Measurements from ENCODE around the gene SYT6.

Gene SYT6

DNA sequence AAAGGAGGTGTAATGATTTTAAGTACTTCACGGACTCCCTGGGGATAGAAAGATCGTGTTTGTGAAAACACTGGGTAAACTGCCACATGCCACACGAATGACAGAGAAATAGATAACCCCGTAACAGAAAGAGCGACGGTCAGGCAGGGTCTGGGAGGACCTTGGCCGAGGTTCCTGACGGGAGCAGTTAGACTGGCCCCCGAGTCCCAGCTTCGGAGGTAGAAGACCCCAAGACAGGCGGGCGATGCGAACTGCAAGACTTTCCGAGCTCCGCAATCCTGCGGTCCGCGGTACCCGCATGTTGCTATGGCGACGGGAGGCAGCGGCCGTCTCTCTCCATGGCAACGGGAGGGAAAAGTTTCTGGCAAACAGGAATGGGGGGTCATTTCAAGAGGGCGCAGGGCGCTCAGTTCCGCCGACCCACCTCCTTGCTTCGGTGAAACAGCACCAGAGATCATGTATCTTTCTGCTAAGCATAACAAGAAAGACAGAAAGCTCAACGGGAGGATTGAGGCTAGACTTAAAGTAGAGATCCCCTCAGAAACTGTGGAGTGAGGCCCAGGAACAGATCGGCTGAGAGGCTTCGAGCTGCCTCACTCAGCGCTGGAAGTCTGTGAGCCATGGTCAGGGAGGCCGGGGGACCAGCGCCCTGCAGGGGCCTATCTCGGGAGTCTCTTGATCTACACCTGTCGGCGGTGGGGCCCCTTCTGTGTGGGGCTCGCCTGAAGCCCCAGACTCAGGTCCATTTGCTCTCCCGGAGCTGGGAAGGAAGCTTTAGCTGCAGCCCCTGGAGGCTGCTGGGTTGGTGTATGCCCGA lies 685 bp upstream of the SYT6 start:
- no peak for DNase-seq (ENCODE audit: low read depth)

DNA sequence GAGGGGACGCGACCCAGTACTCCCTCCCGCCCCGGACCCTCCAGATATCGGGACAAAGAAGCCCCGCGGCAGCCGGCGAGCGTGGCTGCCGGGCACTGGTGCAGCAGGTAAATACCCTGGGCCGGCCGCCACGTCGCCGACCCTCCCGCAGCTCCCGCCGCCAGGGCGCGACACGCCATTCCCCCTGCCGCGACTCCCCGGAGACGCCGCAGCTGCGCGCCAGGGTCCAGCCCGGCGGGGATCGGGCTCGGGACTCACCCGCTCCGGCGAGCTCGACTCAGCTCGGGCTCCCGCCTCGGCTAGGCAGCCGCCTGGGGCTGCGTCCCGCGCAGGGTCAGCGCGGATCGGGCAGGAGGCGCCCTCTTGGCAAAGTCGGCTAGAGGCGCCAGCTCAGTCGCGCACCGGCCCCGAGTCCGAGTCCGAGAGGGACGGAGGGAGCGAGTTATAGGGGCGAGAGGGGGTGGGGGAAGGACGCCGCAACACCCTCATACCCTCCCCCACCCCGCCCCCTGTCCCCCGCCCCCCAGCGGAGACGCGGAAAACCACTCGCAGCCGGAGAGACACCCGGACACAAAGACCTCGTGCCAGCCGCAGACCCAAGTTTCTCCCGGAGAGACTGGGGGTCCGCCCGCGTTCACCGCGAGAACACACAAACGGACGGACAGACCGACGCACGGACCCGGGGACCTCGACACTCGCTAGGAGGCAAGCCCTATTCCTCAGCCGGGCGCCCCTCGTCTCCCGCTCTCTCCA lies 985 bp downstream of the SYT6 start:
- no peak for DNase-seq (ENCODE audit: low read depth)

DNA sequence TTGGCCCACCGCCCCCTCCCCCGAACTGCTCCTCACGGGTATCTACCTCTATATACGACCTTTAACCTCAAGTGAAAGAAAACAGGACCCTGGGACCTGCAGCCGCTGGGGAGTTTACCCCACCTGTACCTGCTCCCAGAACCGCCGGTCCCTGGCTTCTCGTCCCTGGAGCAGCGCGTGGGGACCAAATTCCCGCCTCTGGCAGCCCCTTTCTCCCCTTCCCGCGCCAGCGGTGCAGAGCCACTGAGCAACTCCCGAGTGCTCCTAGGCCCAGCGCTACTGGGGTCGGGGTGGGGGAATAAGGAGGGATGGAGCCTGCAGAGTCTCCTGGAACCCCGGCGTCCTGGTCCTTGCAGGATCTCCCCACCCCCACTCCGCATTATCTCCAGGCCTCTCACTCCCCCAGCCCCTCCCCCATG lies 1.6 kb downstream of the SYT6 start:
- no peak for DNase-seq (ENCODE audit: low read depth)

DNA sequence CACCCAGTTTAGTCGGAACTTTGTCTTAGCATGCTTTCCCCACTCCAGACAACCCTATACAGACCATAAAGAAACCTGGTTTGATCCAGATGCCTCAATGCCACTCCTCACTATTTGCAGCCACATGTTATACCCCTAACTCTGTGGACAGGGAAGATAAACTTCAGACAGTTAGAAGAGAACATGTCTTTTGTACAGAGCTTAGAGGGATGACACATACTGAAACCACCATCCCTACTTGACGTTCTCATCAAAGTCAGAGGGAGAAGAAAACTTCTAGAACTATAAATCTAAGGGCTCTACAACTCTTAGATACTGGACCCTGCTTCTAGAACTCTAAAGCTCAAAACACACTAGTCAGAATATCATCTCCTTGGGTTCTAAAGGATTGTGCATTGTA lies 3.7 kb downstream of the SYT6 start:
- DNase-seq (ENCODE audit: low read depth), result no peak

DNA sequence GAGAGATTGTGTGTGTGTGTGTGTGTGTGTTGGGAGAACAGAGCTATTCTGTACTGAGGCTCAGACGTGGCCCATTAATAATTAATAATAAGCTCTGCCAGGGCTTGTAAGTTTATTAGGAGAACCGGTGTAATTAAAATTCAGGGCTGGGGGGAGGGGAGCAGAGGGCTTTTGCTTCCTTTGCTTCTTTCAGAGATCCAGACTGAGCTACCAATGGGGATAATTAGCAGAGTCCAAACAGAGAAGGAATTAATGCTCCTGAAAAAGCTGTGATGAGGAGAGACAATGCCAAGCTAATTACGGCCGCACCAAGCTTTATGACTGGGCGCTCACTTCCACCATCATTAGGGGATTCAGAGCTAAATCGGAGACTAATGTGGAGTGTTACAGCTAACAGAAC lies 4.5 kb downstream of the SYT6 start:
- no peak for DNase-seq (ENCODE audit: low read depth)

DNA sequence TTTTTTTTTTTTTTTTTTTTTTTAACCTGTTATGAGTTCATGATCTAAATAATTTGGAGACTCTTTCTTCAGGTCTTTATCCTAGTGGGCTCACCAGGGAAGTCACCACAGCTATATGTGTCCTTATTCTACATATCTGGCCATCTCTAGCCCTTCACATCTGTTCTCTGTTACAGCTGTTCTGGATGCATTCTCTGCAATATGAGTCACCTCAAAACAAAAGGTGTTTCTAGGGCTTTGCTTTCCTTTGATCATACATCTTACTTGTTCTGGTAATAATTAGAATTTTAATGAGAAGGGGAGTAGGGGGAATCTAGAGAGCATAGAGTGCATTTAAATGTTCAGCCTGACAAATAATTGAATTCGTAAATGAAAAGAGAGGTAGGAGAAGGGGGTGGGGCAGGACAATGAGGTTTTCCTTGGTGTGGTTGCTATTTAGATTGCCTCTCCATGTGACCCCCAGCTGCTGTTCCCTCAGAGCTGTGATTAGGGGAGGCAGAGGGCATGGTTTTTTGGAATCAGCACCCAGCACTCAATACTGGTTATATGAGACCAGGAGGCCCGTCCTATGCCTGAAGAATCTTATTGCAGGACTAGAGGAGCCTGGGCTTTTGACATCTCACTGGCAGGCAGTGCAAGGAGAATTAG lies 8.0 kb downstream of the SYT6 start:
- DNase-seq (ENCODE audit: low read depth), result no peak

DNA sequence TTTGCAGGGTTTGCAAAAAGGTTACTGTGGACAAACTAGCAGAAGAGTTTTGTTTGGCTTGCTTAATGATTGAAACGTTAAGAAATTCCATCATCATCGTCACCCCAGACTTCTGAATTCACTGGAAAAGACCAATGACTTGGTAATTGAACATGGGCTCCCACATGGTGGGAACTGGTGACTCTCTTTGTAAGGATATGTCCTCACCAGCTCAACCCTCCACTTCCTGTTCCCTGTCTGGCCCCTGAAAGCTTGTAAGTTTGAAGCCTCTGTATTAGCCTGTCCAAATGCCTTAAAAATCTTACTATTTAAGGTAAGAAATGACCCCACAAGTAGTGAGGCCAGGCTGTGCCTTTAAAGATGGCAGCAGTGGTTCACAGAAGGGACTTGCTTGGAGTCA lies 9.7 kb downstream of the SYT6 start:
- no peak for DNase-seq (ENCODE audit: low read depth)

DNA sequence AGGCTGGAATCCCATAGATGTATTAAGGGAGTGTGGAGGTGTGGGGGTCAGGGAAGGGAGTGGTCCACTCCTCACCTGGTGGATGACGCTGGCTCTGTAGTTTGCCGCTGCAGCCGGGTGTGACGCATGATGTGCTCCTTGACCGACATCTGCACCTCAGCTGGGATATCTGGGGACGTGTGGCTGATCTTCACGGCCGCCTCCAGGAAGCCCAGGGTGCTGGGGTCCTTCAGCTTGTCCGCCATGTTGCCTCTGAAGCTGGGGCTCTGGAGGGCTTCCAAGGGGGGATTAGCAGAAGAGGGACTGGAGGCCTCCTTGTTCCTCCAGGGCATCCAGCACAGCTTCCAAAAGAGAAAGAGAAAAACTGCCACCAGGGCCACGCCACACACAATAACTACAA lies 14.1 kb downstream of the SYT6 start:
- DNase-seq (ENCODE audit: low read depth), result no peak

DNA sequence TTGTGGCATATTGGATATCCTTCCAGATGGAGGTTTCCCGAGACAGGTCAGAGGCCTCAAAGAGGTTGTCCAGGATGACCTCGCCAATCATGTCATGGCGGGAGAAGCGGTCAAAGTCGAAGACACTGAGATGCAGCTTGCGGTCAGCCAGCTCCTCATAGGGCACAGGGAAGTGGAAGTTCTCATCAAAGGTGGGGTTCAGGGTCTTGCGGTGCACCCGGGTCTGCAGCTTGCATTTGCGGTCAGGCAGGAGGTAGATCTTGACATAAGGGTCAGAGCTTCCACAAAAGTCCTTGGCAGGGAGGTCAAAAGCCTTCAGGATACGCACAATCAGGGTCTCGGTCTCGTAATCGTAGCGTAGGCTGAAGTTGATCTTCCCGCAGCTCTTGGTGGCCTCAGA lies 16.2 kb downstream of the SYT6 start:
- no peak for DNase-seq (ENCODE audit: low read depth)

DNA sequence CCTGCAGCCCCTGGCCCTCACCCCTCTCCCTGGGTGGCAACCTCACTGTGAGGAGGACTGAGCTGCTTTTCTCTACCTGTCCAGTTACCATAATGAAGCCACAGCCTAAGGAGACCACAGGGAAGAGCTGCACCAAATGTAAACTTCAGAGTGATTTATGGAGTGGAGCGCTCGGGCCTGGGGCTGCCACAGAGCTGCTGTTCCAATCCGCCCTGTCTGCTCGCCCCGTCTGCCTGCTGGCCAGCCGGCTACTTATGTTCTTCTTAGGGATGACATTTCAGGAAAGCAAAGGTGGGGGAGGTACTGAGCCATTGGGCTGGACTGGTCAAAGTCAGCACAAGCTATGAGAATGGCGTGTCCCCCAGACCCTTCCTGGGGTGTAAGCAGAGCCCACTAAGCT lies 17.9 kb downstream of the SYT6 start:
- no peak for DNase-seq (ENCODE audit: low read depth)

DNA sequence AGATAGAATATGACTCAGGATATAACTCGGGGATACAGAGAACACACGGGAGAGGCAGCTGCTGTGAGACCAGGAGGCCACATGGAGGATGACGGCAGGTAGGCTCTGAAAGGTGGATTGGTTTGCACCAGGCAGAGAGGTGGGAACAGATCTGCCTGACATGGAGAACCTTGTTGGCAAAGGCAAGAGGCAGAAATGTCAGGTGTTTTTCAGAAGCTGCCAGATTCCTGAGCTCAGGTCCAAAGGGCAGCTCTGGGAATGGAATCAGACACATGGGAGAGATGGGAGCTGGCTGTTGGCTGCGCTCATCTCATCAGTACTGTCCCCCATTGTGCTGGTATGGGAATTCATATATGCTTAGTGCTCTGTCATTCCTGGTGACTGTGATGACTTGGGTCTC lies 19.2 kb downstream of the SYT6 start:
- no peak for DNase-seq (ENCODE audit: low read depth)

DNA sequence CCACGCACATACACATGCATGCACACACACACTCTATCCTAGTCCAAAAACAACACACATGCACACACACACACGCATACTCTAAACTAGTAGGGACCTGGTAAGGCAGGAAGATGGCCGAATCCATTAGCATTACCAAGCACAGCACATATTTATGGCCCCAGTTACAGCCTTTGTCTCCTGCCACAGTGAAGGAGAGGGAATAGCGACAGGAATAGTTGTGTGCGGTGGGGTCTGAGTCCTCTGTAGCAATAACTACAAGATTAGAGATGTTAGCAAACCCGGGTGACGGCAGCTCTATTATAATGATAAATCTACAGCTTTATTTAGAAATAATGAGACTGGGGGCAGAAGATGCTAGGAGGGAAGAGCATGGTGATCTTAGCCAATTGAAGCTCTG lies 20.5 kb downstream of the SYT6 start:
- DNase-seq (ENCODE audit: low read depth), result no peak

DNA sequence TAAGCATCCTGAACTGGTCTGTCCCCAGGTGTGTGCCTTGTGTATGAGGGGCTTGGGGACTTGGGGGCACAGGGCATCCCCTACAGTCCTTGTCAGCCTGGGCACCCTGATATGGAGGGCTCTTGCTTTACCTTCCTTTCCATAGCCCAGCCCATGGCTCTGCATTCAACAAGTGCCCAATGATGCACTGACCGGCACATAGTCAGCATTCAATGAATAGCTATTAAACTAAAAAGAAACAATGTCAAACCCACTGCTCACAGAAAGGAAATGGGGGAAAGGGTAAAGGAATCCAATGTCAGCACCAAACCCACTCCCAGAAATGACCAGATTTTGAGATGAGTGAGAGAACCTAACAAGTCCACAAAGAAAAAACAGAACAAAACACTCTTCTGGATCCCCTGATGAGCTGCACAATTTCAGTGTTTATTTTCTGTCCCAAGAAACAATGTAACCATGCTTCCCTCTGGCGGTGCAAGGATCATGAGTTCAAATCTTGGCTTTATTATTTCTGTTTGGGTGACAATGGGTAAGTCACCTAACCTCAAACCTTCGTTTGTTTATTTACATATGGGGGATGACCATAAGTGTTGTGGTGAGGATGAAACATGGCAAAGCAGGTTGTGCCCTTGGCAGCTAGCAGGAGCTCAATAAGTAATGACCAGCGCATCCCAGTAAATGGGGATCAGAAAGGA lies 22.0 kb downstream of the SYT6 start:
- no peak for DNase-seq (ENCODE audit: low read depth)

DNA sequence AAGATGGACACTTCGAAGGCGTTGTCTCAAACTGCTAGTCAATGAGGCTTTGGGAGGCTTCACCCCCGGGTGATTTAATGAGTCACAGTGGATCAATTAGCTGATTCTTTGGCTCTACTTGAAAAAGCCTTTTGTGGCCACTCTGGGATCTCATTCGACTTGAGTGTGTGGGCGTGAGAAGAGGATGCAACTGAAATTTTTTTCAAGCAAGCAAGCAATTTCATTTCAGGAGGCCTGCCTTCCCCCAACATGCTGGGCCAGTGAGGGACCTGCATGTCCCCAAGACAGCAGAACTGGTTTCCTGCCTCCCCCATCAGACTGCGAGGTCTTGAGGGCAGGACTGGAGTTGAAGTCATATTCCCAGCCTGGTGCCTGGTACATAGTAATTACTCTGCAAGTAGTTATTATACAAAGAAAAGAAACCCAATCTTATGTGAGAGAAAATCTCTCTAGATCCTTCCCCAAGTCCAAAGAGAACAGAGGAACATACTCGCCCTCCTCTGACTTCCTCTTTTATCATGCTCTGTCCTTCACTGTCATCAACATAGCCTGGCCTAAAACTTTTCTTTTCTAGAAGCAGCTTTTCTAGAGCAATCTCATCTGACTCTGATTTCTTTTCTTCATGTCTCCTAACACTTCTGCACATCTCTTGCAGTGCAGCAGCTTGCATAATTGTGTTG lies 22.7 kb downstream of the SYT6 start:
- DNase-seq (ENCODE audit: low read depth), result no peak

DNA sequence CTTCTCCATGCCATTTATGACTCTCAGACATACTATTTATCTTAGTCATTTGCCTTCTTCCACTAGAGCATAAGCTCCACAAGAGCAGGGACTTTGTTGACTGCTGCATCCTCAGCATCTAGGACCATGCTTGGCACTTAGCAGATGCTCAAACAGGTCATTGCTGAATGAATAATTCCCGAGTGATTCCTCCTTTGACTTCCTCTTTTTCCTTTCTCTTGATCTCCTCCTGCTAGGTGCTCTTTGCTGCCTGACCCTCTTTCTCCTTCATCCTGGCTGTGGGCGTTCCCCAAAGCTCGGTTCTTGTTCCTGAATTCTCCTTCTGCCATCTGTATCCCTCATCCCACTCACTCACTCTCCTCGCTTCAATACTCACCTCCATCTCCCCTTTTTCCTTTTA lies 23.5 kb downstream of the SYT6 start:
- DNase-seq (ENCODE audit: low read depth), result no peak

DNA sequence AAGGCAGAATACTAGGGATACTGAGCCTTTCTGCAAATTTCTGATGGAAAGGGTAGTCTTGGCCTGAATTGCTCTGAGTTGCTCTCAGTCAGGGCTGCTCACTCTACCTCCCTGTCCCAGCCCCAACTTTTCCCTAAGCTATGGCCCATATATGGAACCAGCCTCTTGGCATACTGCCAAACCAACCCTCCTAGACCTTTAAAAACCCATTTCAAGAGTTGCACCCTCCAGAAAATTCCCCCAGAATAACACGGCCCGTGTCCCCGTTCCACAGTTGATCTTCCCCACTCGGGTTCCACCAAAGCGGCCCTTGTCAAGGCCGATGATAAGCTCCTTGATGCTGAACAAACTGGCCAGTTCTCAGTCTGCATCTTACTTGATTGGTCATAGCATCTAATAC lies 25.4 kb downstream of the SYT6 start:
- no peak for DNase-seq (ENCODE audit: low read depth)

DNA sequence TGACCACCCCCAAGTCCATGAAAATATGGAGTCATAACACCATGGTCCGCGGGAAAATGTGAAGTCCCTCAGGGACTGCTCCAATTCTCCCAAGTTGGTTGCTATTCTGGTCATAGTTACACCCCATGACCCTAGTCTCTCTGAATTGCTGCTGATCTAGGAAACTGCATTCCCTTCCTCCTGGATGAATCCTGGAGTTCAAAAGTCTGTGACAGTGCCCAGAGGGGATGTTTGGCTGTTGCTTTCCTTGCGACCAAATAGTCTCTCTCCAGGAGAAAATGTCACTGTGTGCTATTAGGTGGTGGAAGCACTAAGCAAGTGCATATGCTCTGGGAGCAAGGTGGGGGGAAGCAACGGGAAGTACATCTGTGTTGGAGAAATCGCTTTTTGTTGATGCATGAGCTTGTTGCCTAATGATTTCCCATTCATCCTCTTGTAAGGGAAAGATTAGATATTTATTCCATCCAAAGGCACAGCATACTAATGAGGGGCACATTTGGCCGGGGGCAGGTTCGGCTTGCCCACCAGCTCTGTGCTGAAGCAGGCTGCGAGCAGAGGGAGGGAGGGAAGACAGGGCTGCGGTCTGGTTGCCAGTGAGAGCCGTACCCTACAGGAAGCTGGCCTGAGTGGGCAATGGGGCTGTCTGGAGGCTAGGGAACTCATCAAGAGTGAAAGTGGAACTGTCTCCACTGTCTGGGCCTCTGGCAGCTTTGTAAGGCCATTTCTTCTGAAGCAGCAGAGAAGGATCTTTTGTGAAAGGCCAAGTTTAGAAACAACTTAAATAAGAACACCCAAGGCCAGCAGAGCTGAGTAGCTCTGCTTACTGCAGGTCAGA lies 27.2 kb downstream of the SYT6 start:
- no peak for DNase-seq (ENCODE audit: low read depth)

DNA sequence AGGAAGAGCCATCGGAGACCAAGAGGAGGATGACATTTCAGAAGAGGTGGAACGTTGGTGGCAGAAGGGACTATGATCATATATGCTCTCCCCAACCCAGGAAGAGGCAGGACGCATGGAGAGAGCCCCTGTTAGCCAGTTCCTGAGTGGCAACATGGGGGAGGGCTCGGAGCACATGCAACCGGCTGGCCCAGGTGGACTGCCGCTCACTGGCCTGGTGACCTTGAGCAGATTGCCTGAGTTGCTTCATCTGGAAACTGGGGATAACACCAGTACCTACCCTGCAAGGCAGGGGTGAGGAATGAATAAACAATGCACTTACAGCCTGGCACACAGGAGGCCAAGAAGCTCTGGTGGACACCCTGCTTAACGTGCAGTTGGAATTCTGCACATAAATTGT lies 29.0 kb downstream of the SYT6 start:
- DNase-seq (ENCODE audit: low read depth), result no peak

DNA sequence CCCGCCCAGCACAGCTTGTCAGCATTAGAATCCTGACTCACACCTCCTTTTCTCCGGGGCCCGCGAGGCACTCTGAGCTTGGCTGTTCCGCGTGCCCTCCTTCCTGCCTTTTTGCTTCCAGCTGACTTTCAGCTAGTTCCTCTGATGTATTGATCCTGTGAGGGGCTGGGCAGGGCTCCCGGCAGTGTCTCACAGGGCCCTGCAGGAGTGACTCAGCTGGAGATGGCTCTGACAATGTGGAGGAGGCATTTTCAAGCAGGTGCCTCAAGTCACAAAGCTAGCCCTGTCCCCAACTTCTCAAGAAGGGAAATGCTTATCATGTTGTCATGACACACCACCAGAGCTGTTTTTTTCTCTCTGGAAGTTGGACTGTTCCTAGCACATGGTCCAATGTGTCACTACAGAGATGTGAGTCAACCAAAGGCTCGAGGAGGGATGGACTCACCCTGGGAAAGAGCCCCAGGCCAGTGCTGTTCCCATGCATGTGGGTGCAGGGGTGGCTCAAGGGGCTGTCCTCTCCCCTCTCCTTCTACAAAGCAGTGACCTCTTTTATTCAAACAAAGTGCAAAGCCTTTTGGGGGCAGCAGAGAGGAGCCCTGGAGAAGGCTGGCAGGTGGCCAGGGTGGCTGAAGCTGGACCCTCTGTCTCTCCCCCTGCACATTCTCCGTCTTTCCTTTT lies 30.6 kb downstream of the SYT6 start:
- DNase-seq (ENCODE audit: low read depth), result no peak

DNA sequence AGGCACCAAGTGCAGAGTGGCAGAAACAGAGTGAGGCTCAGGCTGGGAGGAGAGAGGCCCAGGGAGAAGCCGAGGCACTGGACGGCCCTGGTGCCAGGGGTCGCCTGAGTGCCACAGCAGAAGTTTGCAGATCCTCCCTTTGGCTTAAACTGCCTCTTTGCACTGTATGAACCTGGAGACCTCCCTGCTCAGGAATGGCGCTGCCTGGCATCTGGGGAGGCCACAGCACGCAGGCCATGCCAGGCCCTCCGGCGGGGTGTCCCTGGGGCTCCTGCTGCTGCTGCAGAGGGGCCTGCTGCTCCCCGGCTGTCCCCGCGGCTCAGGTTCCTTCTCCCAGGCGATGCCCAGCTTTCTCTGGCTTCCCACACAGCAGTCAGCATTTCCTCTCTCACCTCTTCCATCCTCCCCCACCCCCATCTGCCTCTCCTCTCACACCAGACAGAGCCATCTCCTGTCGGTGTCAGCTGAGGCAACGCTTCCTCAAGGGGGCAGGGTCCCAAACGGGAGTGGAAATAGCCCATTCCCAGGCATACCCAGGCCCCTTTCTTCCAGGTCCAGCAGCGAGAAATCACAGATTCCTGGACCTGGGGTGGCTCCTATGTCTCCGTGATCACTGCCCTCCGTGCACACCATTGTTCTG lies 35.2 kb downstream of the SYT6 start:
- DNase-seq (ENCODE audit: low read depth), result no peak
